ENCODE measurements around the gene NUP43.
"Not testable (repeated sequence)": the region's sequence is repeated elsewhere in the genome, so short reads cannot be mapped to it uniquely, and the experiment has no call there.

The NUP43 gene

DNA sequence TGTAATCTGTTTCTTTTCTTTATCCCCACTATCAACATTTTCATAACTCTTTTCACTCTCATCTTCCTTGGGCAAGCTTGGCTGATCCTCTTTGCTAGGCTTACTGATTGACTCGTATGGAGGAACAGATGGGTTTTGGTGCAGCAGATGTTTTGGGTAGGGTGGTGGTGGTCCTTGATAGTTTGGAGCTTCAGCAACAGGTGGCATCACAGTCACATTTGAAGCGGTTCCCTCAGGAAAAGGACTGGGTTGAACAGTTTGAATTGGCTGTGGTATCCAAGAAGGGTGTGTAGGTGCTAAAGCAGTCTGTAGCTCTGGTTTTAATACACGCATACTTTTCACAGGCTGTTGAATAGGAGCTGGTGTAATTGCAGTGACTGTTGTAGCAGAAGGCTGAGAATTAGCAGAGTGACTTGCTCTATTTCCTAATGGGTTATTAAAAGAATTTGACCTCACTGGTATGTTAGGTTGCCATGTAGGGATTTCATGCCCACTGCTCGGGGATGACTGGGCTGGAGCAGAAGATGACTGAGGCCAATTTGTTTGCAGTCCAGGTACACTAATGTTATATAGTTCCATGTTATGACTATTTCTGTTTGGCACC is 63.0 kb downstream of the NUP43 start:
- H3K27ac ChIP-seq, result no peak overlapping the region
- no peak for TF ChIP-seq CTCF (conservative IDR thresholded peaks at IDR 0.05)

- H3K27ac ChIP-seq, result not testable (repeated sequence)
Observed at GRCh38 chr6:149681845-149682244, 64.5 kb downstream of the NUP43 start.

GRCh38 chr6:149681209-149681608 is 65.1 kb downstream of the NUP43 start:
- H3K27ac ChIP-seq, result no peak overlapping the region
- no peak for TF ChIP-seq CTCF (conservative IDR thresholded peaks at IDR 0.05)

GRCh38 chr6:149680503-149680902 is 65.8 kb downstream of the NUP43 start:
- no peak overlapping the region for H3K27ac ChIP-seq
- no peak for TF ChIP-seq CTCF (conservative IDR thresholded peaks at IDR 0.05)

Data from VCaP (cell line).